Caco-2 (cell line): Measurements from ENCODE around the gene STX8. TPM values are rescaled to one million over a fixed set of nuclear protein-coding genes. Genes with fewer than 3 reads are reported as not detected.

Experiments
- BruUV-seq: library from RNA; stranded (reverse); fragments of 400-500 nt; replicated peaks from 2 replicates; lab custom pipeline; 2021; lab: Mats Ljungman, UMichigan
- CTCF ChIA-PET: fragments of 300-600 bp; sonication (Branson Sonifier 250); formaldehyde crosslinking; loops from one replicate; lab custom pipeline; 2022; ENCODE audit warnings: antibody characterized with exemption; lab: Charles Lee
- POLR2A ChIA-PET: fragments of 300-600 bp; sonication (Branson Sonifier 250); formaldehyde crosslinking; loops from one replicate; lab custom pipeline; 2022; ENCODE audit warnings: antibody characterized with exemption; lab: Charles Lee
- DNase-seq, 2 experiments: peaks; one replicate each; pipeline versions ENCODE4 v3.0.0 to v3.0.0-alpha.2; 2020 to 2022
- H3K27me3 ChIP-seq: replicated peaks from 2 replicates; pipeline ENCODE4 v1.6.0; 2011; ENCODE audit warnings: low read length; ENCODE audit not compliant: control insufficient read depth, insufficient read depth
- H3K36me3 ChIP-seq: 2 replicates; pipeline ENCODE4 v1.5.1; 2011; ENCODE audit warnings: low read length; ENCODE audit not compliant: control insufficient read depth, insufficient read depth
- H3K4me1 ChIP-seq: fragments of 250-450 bp; sonication (Bioruptor Pico); 2 replicates; pipeline ENCODE4 v1.5.1; 2020; ENCODE audit warnings: mild to moderate bottlenecking
- H3K4me3 ChIP-seq: 2 replicates; pipeline ENCODE4 v1.5.1; 2011; ENCODE audit warnings: low read depth, mild to moderate bottlenecking, control low read depth, low read length
- H3K9me3 ChIP-seq: fragments of 250-450 bp; sonication (Bioruptor Pico); 2 replicates; pipeline ENCODE4 v1.5.1; 2020; ENCODE audit warnings: mild to moderate bottlenecking, moderate library complexity
- H3K27ac Mint-ChIP-seq: one replicate; pipeline ENCODE4 v1.8.0; 2022; ENCODE audit warnings: mixed read lengths; ENCODE audit not compliant: unreplicated experiment
- H3K27me3 Mint-ChIP-seq: one replicate; pipeline ENCODE4 v1.8.0; 2022; ENCODE audit warnings: mixed read lengths; ENCODE audit not compliant: insufficient read depth, unreplicated experiment
- H3K36me3 Mint-ChIP-seq: one replicate; pipeline ENCODE4 v1.8.0; 2022; ENCODE audit warnings: mild to moderate bottlenecking, mixed read lengths; ENCODE audit not compliant: insufficient read depth, unreplicated experiment
- H3K4me1 Mint-ChIP-seq: one replicate; pipeline ENCODE4 v1.8.0; 2022; ENCODE audit warnings: low read depth, mixed read lengths; ENCODE audit not compliant: unreplicated experiment
- H3K4me3 Mint-ChIP-seq: one replicate; pipeline ENCODE4 v1.8.0; 2022; ENCODE audit warnings: mild to moderate bottlenecking, moderate library complexity, mixed read lengths; ENCODE audit not compliant: unreplicated experiment
- H3K9me3 Mint-ChIP-seq: one replicate; pipeline ENCODE4 v1.8.0; 2022; ENCODE audit warnings: mixed read lengths; ENCODE audit not compliant: unreplicated experiment
- CTCF ChIP-seq, 2 experiments: fragments of 200-600 bp in 1 of 2; IDR thresholded peaks; 1 replicate in 1 of 2; 2 replicates in 1 of 2; pipeline versions ENCODE4 v1.5.1 to v1.8.0; 2011 to 2022; ENCODE audit warnings: antibody characterized with exemption in 1 of 2, control low read depth in 1 of 2, inconsistent platforms in 1 of 2, low read depth in 1 of 2, low read length in 1 of 2, mild to moderate bottlenecking in 1 of 2, moderate library complexity in 1 of 2; ENCODE audit not compliant: insufficient read depth in 1 of 2, severe bottlenecking in 1 of 2, unreplicated experiment in 1 of 2
- intact Hi-C: fragments of 100-400 bp; cut with micrococcal nuclease; formaldehyde crosslinking; loops from one replicate; pipeline ENCODE4 v1.10.0; 2022; ENCODE audit not compliant: unreplicated experiment
- total RNA-seq: library from RNA; stranded (reverse); gene quantifications from 2 replicates; pipeline ENCODE4 v1.2.3, GENCODE V29; 2022

Gene STX8
- total RNA-seq, 1 experiment from 2014 or later = 22.6 TPM

- H3K36me3 Mint-ChIP-seq = no peaks in the 10 kb centered on the region
- intact Hi-C loops = no loop called here
- H3K4me3 Mint-ChIP-seq = no peak overlapping the region
- H3K27me3 Mint-ChIP-seq = no peaks in the 10 kb centered on the region
- no peak overlapping the region for H3K27ac Mint-ChIP-seq
- Histone ChIP-seq H3K9me3 (no peaks in the 10 kb centered on the region), H3K4me1 (no peaks in the 10 kb centered on the region), H3K36me3 (no peaks in the 10 kb centered on the region), H3K27me3 (no peaks in the 10 kb centered on the region), H3K4me3 (no peak overlapping the region)
- BruUV-seq = no TSS peak
- TF ChIP-seq CTCF (IDR thresholded peaks at IDR 0.05; ENCODE audit: insufficient read depth in 1 of 2, low read depth in 1 of 2, low read length in 1 of 2, severe bottlenecking in 1 of 2, unreplicated experiment in 1 of 2) = no peak
- ChIA-PET POLR2A (no interaction called here), CTCF (no interaction called here)
- no peaks in the 10 kb centered on the region for H3K9me3 Mint-ChIP-seq
- no peaks in the 10 kb centered on the region for H3K4me1 Mint-ChIP-seq
- no peak for DNase-seq
Observed at GRCh38 chr17:9468532-9468931, 107.1 kb downstream of the STX8 start.

GRCh38 chr17:9467518-9467917 lies 108.1 kb downstream of the STX8 start:
- Mint-ChIP-seq H3K4me3 (no peak overlapping the region), H3K27me3 (no peaks in the 10 kb centered on the region), H3K4me1 (no peaks in the 10 kb centered on the region), H3K27ac (no peak overlapping the region), H3K9me3 (no peaks in the 10 kb centered on the region), H3K36me3 (no peaks in the 10 kb centered on the region)
- ChIA-PET POLR2A (no interaction called here), CTCF (no interaction called here)
- intact Hi-C loops = no loop called here
- no peak for DNase-seq
- no peaks in the 10 kb centered on the region for H3K27me3 ChIP-seq
- no TSS peak for BruUV-seq
- no peaks in the 10 kb centered on the region for H3K4me1 ChIP-seq
- H3K4me3 ChIP-seq = no peak overlapping the region
- H3K9me3 ChIP-seq = no peaks in the 10 kb centered on the region
- no peak for TF ChIP-seq CTCF (IDR thresholded peaks at IDR 0.05; ENCODE audit: insufficient read depth in 1 of 2, low read depth in 1 of 2, low read length in 1 of 2, severe bottlenecking in 1 of 2, unreplicated experiment in 1 of 2)
- H3K36me3 ChIP-seq = no peaks in the 10 kb centered on the region

GRCh38 chr17:9465210-9465921 lies 110.3 kb downstream of the STX8 start:
- TF ChIP-seq CTCF (IDR thresholded peaks at IDR 0.05; ENCODE audit: insufficient read depth in 1 of 2, low read depth in 1 of 2, low read length in 1 of 2, severe bottlenecking in 1 of 2, unreplicated experiment in 1 of 2) = no peak
- DNase-seq = no peak
- H3K27me3 ChIP-seq = no peaks in the 10 kb centered on the region
- POLR2A ChIA-PET = no interaction called here
- H3K9me3 Mint-ChIP-seq = no peaks in the 10 kb centered on the region
- intact Hi-C loops = no loop called here
- no peaks in the 10 kb centered on the region for H3K9me3 ChIP-seq
- H3K27ac Mint-ChIP-seq = no peak overlapping the region
- no peak overlapping the region for H3K4me3 ChIP-seq
- H3K4me3 Mint-ChIP-seq = no peak overlapping the region
- H3K27me3 Mint-ChIP-seq = no peaks in the 10 kb centered on the region
- H3K36me3 Mint-ChIP-seq = no peaks in the 10 kb centered on the region
- no peaks in the 10 kb centered on the region for H3K4me1 Mint-ChIP-seq
- no peaks in the 10 kb centered on the region for H3K4me1 ChIP-seq
- BruUV-seq = no TSS peak
- CTCF ChIA-PET = no interaction called here
- no peaks in the 10 kb centered on the region for H3K36me3 ChIP-seq
